BE2C (cell line): ENCODE results near the gene SPTBN1.

Experiments used
- DNase-seq: peaks from one replicate; pipeline ENCODE4 v3.0.0-alpha.2; 2020
- H3K27me3 ChIP-seq: fragments of 250-450 bp; sonication (Bioruptor Pico); 2 replicates; pipeline ENCODE4 v1.5.1; 2020; ENCODE audit warnings: mild to moderate bottlenecking
- H3K36me3 ChIP-seq: fragments of 250-450 bp; sonication (Bioruptor Pico); 2 replicates; pipeline ENCODE4 v1.5.1; 2020; ENCODE audit warnings: mild to moderate bottlenecking
- H3K4me1 ChIP-seq: fragments of 250-450 bp; sonication (Bioruptor Pico); 2 replicates; pipeline ENCODE4 v1.5.1; 2020
- H3K4me3 ChIP-seq: 2 replicates; pipeline ENCODE4 v1.5.1; 2011; ENCODE audit warnings: low read depth, low read length
- H3K9me3 ChIP-seq: fragments of 250-450 bp; sonication (Bioruptor Pico); 2 replicates; pipeline ENCODE4 v1.5.1; 2020
- TF ChIP-seq, protein P1 (sequence below): IDR thresholded peaks from 2 replicates; pipeline ENCODE4 v1.5.1; 2012; ENCODE audit warnings: mild to moderate bottlenecking, low read depth, low read length

SPTBN1 gene

DNA sequence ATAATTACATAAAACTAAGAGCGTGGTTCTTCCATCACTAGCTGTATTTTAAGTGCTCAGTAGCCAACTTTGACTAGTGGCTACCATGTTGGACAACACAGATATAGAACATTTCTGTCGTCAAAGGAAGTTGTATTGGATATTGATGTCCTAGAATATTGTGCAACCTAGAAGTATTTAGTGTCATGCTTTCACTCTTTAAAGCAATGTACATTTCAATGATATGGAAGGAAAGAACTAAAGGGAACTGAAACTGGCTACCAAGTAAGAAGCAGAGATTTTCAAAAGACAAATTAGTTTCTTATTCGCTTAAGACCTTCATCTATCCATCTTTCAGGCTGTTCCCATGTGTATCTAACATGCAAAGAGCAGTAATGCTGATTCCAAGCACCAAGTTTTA lies 182.0 kb downstream of the SPTBN1 start:
- no peak overlapping the region for H3K4me3 ChIP-seq
- H3K4me1 ChIP-seq, result peaks cover 23% of the 10 kb centered on the region
- H3K27me3 ChIP-seq, result no peaks in the 10 kb centered on the region
- no peak for DNase-seq
- TF ChIP-seq, protein P1, sequence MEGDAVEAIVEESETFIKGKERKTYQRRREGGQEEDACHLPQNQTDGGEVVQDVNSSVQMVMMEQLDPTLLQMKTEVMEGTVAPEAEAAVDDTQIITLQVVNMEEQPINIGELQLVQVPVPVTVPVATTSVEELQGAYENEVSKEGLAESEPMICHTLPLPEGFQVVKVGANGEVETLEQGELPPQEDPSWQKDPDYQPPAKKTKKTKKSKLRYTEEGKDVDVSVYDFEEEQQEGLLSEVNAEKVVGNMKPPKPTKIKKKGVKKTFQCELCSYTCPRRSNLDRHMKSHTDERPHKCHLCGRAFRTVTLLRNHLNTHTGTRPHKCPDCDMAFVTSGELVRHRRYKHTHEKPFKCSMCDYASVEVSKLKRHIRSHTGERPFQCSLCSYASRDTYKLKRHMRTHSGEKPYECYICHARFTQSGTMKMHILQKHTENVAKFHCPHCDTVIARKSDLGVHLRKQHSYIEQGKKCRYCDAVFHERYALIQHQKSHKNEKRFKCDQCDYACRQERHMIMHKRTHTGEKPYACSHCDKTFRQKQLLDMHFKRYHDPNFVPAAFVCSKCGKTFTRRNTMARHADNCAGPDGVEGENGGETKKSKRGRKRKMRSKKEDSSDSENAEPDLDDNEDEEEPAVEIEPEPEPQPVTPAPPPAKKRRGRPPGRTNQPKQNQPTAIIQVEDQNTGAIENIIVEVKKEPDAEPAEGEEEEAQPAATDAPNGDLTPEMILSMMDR, result no peak
- peaks cover 24% of the 10 kb centered on the region for H3K36me3 ChIP-seq
- H3K9me3 ChIP-seq, result no peaks in the 10 kb centered on the region

DNA sequence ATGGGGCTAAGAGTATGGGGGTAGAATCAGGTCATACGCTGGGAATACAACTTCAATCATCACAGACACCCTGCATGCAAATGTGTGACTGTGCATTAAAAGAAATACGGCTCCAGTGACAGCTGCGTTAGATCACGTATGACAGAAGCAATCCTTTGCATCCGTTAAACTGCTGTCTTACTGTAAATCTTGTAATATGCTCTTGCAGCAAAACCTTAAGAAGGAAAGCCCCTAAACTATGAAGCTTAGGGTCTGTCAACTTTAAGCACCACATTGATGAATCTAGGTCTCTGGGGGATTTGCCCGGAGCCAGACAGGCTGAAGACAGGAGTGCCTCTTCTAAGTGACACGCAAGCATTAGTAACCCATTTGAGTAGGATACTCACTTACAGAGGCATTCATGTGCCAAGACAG lies 182.7 kb downstream of the SPTBN1 start:
- H3K4me1 ChIP-seq, result peaks cover 23% of the 10 kb centered on the region
- peak; percentile 30 for DNase-seq
- no peaks in the 10 kb centered on the region for H3K27me3 ChIP-seq
- peaks cover 29% of the 10 kb centered on the region for H3K36me3 ChIP-seq
- TF ChIP-seq, protein P1, result no peak
- no peaks in the 10 kb centered on the region for H3K9me3 ChIP-seq
- H3K4me3 ChIP-seq, result no peak overlapping the region

DNA sequence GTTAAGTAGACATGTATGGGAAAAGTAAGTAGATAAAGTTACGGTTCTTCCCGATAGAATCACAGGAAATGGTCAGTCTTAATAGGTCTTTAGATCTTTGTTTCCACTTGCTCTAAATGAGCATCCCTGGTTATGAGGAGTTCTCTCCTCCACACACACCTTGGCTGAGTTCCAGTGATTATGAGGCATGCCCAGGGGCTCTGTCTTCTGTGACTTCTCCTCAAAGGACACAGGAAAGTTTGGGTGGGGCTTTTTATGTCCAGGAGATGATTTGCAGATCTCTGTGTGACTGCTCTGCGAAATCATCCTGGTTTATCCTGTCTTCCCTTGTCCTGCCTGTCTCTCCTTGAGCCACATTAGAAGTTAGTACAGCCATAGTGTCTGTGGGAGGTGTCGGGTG lies 183.5 kb downstream of the SPTBN1 start:
- TF ChIP-seq, protein P1, result no peak

DNA sequence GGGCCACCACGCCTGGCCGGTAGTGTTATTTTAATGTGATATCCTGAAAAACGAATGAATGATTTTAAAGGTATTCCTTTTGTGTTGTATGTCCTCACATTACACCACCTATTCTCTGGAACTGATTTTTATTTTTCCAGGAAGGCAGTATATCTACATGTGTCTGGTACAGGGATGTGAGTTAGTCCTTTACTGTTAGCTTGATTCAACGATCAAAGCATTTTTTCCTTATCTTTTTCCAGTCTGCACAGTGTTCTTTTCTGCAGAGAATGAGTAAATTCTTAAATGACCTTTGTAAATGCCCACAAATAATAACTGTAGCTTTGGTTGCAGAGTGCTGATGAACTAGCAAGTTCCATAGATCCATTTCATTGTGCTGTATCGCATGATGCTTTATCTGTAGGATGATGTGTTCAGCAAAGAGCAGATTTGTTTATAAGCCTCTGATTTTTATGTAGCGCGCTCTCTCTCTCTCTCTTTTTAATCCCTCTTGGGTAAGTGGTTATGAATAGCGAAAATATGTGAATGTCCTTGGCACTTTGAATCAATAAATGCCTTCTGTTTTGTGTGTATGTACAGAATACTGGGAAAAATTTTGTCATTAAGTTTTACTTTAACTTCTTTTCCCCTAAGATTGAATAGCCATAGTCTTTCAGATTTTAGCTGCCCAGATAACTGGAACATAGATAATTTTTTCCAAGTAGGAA lies 184.9 kb downstream of the SPTBN1 start:
- no peaks in the 10 kb centered on the region for H3K27me3 ChIP-seq

More for the DNA sequence above, 183.5 kb downstream of the SPTBN1 start:
- Histone ChIP-seq H3K4me1 (peaks cover 20% of the 10 kb centered on the region), H3K36me3 (peaks cover 36% of the 10 kb centered on the region), H3K9me3 (no peaks in the 10 kb centered on the region), H3K4me3 (no peak overlapping the region), H3K27me3 (no peaks in the 10 kb centered on the region)
- peak; percentile 54 for DNase-seq

DNA sequence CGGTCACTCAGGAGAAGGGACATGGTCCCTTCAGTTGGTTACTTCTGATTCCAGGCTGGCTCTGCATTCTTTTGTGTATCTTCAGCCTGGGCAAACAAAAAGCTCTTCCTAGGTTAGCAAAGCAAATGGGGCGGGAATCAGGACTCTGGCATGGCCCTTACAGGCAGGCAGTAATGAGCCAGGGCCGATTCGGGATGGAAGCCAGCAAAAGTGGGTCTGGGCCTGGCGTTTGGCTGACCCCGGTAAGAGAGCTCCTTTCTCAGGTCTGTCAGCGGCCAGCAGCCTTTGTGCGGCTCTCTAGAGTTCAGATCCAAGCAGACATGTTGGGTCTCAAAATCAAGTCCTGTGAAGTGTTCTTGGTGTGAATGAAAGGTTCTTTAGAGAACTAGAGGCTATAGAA lies 185.9 kb downstream of the SPTBN1 start:
- peaks cover 20% of the 10 kb centered on the region for H3K4me1 ChIP-seq
- no peaks in the 10 kb centered on the region for H3K9me3 ChIP-seq
- DNase-seq, result no peak
- TF ChIP-seq, protein P1, result no peak
- no peak overlapping the region for H3K4me3 ChIP-seq
- no peaks in the 10 kb centered on the region for H3K27me3 ChIP-seq
- peaks cover 47% of the 10 kb centered on the region for H3K36me3 ChIP-seq

More for the DNA sequence above, 184.9 kb downstream of the SPTBN1 start:
- H3K4me3 ChIP-seq, result no peak overlapping the region
- no peak for DNase-seq
- no peaks in the 10 kb centered on the region for H3K9me3 ChIP-seq
- TF ChIP-seq, protein P1, result no peak
- peaks cover 20% of the 10 kb centered on the region for H3K4me1 ChIP-seq
- H3K36me3 ChIP-seq, result peaks cover 41% of the 10 kb centered on the region

DNA sequence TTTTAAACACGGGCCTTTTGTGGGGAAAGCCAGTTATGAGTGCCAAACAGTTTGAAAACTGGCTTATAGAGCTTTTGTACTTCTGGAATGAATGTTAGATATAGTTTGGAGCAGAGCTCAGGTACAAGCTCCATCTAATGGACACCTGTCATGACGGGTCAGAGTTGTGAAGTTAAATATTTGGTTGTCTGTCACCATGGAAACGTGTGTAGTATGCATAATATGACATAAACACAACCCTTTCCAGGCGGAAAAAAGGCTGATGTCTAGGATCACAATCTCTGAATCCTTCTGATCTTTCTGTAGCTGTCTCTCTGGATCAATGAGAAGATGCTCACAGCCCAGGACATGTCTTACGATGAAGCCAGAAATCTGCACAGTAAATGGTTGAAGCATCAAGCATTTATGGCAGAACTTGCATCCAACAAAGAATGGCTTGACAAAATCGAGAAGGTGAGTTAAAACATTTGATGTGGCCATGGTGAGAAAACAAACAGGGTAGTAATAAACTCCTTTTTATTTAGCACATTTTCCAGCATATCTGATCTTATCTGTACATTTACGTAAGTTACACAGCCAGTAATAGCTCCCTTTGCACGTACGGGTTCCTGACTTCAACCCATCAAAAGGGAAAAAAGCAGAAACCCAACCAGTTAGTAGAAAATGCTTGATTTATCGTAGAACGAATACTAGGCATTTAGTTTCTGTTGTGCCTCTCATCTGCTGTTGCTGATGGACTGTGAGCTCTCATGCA lies 186.7 kb downstream of the SPTBN1 start:
- no peak for DNase-seq
- Histone ChIP-seq H3K27me3 (no peaks in the 10 kb centered on the region), H3K36me3 (peaks cover 49% of the 10 kb centered on the region), H3K4me1 (peaks cover 18% of the 10 kb centered on the region), H3K4me3 (no peak overlapping the region), H3K9me3 (no peaks in the 10 kb centered on the region)
- TF ChIP-seq, protein P1, result no peak
